Measurements from ENCODE around the gene SSH2. TPM values are rescaled to one million over a fixed set of nuclear protein-coding genes. Genes with fewer than 3 reads are reported as not detected.

Gene SSH2
- polyA plus RNA-seq, 1 donor from 2014 or later: 16.6 TPM

DNA sequence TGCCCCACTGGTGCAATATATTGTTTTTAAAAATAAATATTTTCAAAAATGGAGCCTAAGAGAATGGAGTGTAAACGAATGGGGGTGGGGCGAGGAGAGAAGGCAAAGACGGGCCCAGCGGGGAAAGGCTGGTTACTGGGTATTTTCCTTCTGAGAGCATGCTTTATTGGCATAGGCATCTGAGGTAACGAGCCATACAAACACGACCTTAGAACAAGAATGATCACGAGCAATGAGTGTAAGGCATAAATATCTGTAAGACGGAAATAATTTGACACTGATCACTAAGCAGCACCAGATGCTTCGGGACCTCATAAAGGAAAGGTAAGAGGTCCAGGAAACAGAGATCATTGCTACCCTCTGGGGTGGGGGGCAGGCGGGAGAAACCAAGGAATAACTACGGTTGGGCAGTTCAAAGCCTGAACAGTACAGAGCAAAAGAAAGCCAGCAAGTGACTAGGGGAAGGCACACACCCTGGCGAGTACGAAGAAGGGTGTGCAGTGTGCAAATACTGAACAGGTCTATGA lies 959 bp downstream of the SSH2 start:
- peaks cover 56% of the 10 kb centered on the region for H3K79me2 ChIP-seq (replicated peaks; ENCODE audit: insufficient read depth, low read length)
- TF ChIP-seq EZH2 (IDR thresholded peaks at IDR 0.05; ENCODE audit: borderline replicate concordance, insufficient read depth, low read length, poor library complexity, severe bottlenecking) (no peak), EP300 (conservative IDR thresholded peaks at IDR 0.05; ENCODE audit: poor library complexity, severe bottlenecking) (no peak), TAF1 (IDR thresholded peaks at IDR 0.05; ENCODE audit: low read depth) (no peak), SMC3 (conservative IDR thresholded peaks at IDR 0.05; ENCODE audit: poor library complexity) (no peak), RAD21 (conservative IDR thresholded peaks at IDR 0.05) (no peak), POLR2AphosphoS5 (IDR thresholded peaks at IDR 0.05) (peak; percentile 17), MXI1 (conservative IDR thresholded peaks at IDR 0.05; ENCODE audit: poor library complexity, severe bottlenecking) (peak; percentile 63)
- TF ChIP-seq, protein P1, sequence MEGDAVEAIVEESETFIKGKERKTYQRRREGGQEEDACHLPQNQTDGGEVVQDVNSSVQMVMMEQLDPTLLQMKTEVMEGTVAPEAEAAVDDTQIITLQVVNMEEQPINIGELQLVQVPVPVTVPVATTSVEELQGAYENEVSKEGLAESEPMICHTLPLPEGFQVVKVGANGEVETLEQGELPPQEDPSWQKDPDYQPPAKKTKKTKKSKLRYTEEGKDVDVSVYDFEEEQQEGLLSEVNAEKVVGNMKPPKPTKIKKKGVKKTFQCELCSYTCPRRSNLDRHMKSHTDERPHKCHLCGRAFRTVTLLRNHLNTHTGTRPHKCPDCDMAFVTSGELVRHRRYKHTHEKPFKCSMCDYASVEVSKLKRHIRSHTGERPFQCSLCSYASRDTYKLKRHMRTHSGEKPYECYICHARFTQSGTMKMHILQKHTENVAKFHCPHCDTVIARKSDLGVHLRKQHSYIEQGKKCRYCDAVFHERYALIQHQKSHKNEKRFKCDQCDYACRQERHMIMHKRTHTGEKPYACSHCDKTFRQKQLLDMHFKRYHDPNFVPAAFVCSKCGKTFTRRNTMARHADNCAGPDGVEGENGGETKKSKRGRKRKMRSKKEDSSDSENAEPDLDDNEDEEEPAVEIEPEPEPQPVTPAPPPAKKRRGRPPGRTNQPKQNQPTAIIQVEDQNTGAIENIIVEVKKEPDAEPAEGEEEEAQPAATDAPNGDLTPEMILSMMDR (IDR thresholded peaks at IDR 0.05; ENCODE audit: poor library complexity, severe bottlenecking): no peak
- TF ChIP-seq, protein P2, sequence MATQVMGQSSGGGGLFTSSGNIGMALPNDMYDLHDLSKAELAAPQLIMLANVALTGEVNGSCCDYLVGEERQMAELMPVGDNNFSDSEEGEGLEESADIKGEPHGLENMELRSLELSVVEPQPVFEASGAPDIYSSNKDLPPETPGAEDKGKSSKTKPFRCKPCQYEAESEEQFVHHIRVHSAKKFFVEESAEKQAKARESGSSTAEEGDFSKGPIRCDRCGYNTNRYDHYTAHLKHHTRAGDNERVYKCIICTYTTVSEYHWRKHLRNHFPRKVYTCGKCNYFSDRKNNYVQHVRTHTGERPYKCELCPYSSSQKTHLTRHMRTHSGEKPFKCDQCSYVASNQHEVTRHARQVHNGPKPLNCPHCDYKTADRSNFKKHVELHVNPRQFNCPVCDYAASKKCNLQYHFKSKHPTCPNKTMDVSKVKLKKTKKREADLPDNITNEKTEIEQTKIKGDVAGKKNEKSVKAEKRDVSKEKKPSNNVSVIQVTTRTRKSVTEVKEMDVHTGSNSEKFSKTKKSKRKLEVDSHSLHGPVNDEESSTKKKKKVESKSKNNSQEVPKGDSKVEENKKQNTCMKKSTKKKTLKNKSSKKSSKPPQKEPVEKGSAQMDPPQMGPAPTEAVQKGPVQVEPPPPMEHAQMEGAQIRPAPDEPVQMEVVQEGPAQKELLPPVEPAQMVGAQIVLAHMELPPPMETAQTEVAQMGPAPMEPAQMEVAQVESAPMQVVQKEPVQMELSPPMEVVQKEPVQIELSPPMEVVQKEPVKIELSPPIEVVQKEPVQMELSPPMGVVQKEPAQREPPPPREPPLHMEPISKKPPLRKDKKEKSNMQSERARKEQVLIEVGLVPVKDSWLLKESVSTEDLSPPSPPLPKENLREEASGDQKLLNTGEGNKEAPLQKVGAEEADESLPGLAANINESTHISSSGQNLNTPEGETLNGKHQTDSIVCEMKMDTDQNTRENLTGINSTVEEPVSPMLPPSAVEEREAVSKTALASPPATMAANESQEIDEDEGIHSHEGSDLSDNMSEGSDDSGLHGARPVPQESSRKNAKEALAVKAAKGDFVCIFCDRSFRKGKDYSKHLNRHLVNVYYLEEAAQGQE (IDR thresholded peaks at IDR 0.05; ENCODE audit: borderline replicate concordance): peak; percentile 17
- no peaks in the 10 kb centered on the region for H3K9me3 ChIP-seq (ENCODE audit: low read length)

DNA sequence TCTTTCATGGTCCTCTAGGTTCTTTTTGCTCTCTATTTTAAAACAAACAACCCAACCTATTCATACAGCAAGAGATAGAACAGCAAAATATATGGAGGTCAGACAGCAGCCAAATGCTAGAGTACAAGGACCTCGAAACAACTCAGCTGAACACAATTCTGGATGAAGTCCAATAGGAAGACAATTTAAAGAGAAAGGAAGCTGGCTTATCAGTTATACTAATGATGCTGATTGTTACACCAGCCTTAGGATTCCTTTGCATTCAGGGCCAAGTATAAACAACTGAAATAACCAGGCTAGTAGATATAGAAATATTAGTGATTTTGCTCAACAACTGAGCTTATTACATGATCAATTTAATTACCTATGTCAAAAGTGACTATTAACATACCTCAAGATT lies 2.5 kb downstream of the SSH2 start:
- Histone ChIP-seq H4K20me1 (ENCODE audit: insufficient read depth) (peaks cover 16% of the 10 kb centered on the region), H3K9me3 (ENCODE audit: low read length) (no peaks in the 10 kb centered on the region), H3F3A (ENCODE audit: insufficient read depth, low read length, poor library complexity, severe bottlenecking) (peaks cover 8% of the 10 kb centered on the region), H3K27me3 (ENCODE audit: insufficient read depth, low read depth, low read length) (no peaks in the 10 kb centered on the region), H3K4me3 (ENCODE audit: low read length) (peak overlapping the region; percentile 72), H3K27ac (ENCODE audit: low read length) (no peak overlapping the region), H3K9ac (ENCODE audit: low read length) (peak overlapping the region; percentile 99), H2AFZ (ENCODE audit: low read depth, low read length) (no peak overlapping the region), H3K9me2 (ENCODE audit: insufficient read depth, low read length) (no peaks in the 10 kb centered on the region), H3K79me2 (replicated peaks; ENCODE audit: insufficient read depth, low read length) (peaks cover 70% of the 10 kb centered on the region), H3K4me2 (ENCODE audit: low read length) (peak overlapping the region; percentile 96), H3K36me3 (ENCODE audit: insufficient read depth, low read length) (no peaks in the 10 kb centered on the region)
- TF ChIP-seq EP300 (conservative IDR thresholded peaks at IDR 0.05; ENCODE audit: poor library complexity, severe bottlenecking) (no peak), RAD21 (conservative IDR thresholded peaks at IDR 0.05) (no peak), SMC3 (conservative IDR thresholded peaks at IDR 0.05; ENCODE audit: poor library complexity) (no peak), MXI1 (conservative IDR thresholded peaks at IDR 0.05; ENCODE audit: poor library complexity, severe bottlenecking) (no peak), TAF1 (IDR thresholded peaks at IDR 0.05; ENCODE audit: low read depth) (no peak), EZH2 (IDR thresholded peaks at IDR 0.05; ENCODE audit: borderline replicate concordance, insufficient read depth, low read length, poor library complexity, severe bottlenecking) (no peak), POLR2AphosphoS5 (IDR thresholded peaks at IDR 0.05) (no peak)
- TF ChIP-seq, protein P1 (IDR thresholded peaks at IDR 0.05; ENCODE audit: poor library complexity, severe bottlenecking): no peak
- TF ChIP-seq, protein P2 (IDR thresholded peaks at IDR 0.05; ENCODE audit: borderline replicate concordance): no peak

More for the DNA sequence above, 959 bp downstream of the SSH2 start:
- H3K36me3 ChIP-seq (ENCODE audit: insufficient read depth, low read length): no peaks in the 10 kb centered on the region
- peak overlapping the region; percentile 99 for H3K9ac ChIP-seq (ENCODE audit: low read length)
- peaks cover 16% of the 10 kb centered on the region for H4K20me1 ChIP-seq (ENCODE audit: insufficient read depth)
- H3F3A ChIP-seq (ENCODE audit: insufficient read depth, low read length, poor library complexity, severe bottlenecking): peaks cover 8% of the 10 kb centered on the region
- no peaks in the 10 kb centered on the region for H3K9me2 ChIP-seq (ENCODE audit: insufficient read depth, low read length)
- no peaks in the 10 kb centered on the region for H3K27me3 ChIP-seq (ENCODE audit: insufficient read depth, low read depth, low read length)
- H3K27ac ChIP-seq (ENCODE audit: low read length): peak overlapping the region; percentile 99
- H2AFZ ChIP-seq (ENCODE audit: low read depth, low read length): peak overlapping the region; percentile 41
- peak overlapping the region; percentile 96 for H3K4me2 ChIP-seq (ENCODE audit: low read length)
- peak overlapping the region; percentile 72 for H3K4me3 ChIP-seq (ENCODE audit: low read length)

Measured in neural cell (in vitro differentiated cells).